ENCODE measurements around the gene ALOX12. TPM values are rescaled to one million over a fixed set of nuclear protein-coding genes. Genes with fewer than 3 reads are reported as not detected.

The ALOX12 gene
- total RNA-seq, 1 experiment from 2014 or later, result not detected

DNA sequence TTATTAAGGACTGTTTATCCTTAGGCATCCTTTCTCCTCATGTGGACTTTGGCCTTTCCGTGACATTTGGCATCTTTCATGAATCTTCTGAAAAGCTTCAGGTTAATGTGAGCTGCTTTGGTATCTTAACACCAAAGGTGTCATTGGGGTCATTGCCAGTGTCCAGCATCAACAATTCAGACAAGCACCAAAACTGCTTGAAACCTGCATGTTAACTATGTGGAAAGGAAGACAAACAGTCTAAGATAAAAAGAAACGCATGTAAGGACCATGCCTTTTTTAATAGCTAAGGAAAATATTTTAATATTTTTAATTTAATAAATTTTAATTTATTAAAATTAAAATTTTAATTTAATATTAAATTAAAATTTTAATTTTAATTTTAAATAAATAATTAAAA is 7.9 kb downstream of the ALOX12 start:
- no peaks in the 10 kb centered on the region for H3K9me2 ChIP-seq (ENCODE audit: insufficient read depth)
- no peaks in the 10 kb centered on the region for H3K9me3 ChIP-seq (ENCODE audit: control insufficient read depth in 1 of 2, insufficient read depth in 1 of 2, low read depth in 1 of 2, low read length in 2 of 2)
- ChIA-PET RAD21 (ENCODE audit: low non-redundant PET in 1 of 2, low total read pairs in 2 of 2, uncharacterized antibody in 2 of 2, unreplicated experiment in 2 of 2) (interaction anchor here (1.0 to 1.7 kb wide), 5 partner anchors 89 to 302 kb away, joined by 3 to 7 read pairs (median 3); no protein-coding TSS in a partner anchor), POLR2A (interaction anchor here (0.8 to 1.4 kb wide), 4 partner anchors 8 to 338 kb away, joined by 3 to 7 read pairs (median 4); partner anchors contain the start of gene ALOX12), CTCF (interaction anchor here (0.8 to 3.4 kb wide), 21 partner anchors 8 to 568 kb away, joined by 3 to 84 read pairs (median 5); partner anchors contain the start of genes ALOX12 and SLC16A13)
- H4K20me1 ChIP-seq (ENCODE audit: insufficient read depth), result peaks cover 4% of the 10 kb centered on the region; the same call in 1 of the 2 replicates
- H3K4me2 ChIP-seq (ENCODE audit: low read length), result no peak overlapping the region
- no peak overlapping the region for H3K4me3 ChIP-seq (replicated peaks in 1 of 2; ENCODE audit: low read depth in 1 of 2, low read length in 2 of 2)
- TF ChIP-seq EGR1 (IDR thresholded peaks at IDR 0.05; ENCODE audit: low read depth) (no peak), POLR2A (IDR thresholded peaks at IDR 0.05; ENCODE audit: borderline replicate concordance, extremely low read depth, insufficient read depth, insufficient read length) (no peak)
- peaks cover 4 to 14% of the 10 kb centered on the region in 2 experiments; a peak in 3 of 4 replicates for H3K36me3 ChIP-seq (ENCODE audit: control insufficient read depth in 1 of 2, insufficient read depth in 2 of 2, low read length in 2 of 2)
- intact Hi-C loops (cut with micrococcal nuclease), result loop anchor here (1.0 to 2.0 kb wide), 2 partner anchors 92 to 161 kb away; no protein-coding TSS in a partner anchor
- DNase-seq (ENCODE audit: low read depth, low spot score), result no peak
- H3K4me1 ChIP-seq (ENCODE audit: control insufficient read depth in 1 of 2, insufficient read depth in 2 of 2, low read length in 2 of 2), result no peaks in the 10 kb centered on the region
- BruUV-seq (replicated peaks), result no TSS peak
- no peak for ATAC-seq
- H3K9ac ChIP-seq (ENCODE audit: low read length), result no peak overlapping the region
- H3K79me2 ChIP-seq (ENCODE audit: insufficient read depth, low read length), result peaks cover 6% of the 10 kb centered on the region
- H3K27ac ChIP-seq (ENCODE audit: low read depth, low read length), result no peak overlapping the region
- H2AFZ ChIP-seq (ENCODE audit: low read depth, low read length, poor library complexity, severe bottlenecking), result no peak overlapping the region
- H3K27me3 ChIP-seq (ENCODE audit: insufficient read depth, low read length), result no peaks in the 10 kb centered on the region

DNA sequence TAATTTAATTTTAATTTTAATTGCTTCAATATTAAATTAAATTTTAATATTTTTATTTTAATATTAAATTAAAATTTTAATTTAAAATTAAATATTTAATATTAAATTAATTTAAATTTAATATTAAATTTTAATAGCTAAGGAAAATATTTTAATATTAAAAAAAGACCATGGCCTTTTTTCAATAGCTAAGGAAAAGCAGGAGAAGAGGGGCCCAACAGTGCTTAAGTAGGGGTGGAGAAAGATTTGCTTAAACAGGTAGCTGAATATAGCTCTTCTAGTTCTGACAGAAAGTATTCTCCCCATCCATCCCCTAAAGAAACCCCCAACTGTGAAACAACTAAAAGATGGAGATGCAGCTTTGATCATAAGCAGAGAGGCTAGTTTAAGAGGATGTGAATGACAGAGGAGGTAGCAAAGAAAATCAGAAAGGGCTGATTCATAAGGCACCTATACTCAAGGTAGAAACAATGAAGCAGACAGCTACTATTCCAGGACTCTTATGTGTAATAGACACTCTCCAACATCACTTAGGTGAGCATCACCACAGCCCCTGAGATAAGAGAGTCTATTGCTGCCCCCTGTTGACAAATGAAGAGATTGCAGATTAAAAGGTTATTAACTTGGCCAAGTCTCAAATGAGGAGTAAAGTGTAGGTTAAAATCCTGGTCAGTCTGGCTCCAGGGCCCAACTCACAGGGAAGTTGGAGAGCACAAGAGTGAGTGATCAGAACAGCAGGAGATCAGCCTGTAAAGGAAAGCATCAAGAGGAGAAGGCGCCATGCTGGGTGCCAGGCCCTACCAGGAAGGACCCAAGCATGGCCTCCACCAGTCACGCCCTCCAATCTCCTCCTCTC is 8.8 kb downstream of the ALOX12 start:
- H3K4me3 ChIP-seq (replicated peaks in 1 of 2; ENCODE audit: low read depth in 1 of 2, low read length in 2 of 2), result no peak overlapping the region
- no peaks in the 10 kb centered on the region for H3K9me2 ChIP-seq (ENCODE audit: insufficient read depth)
- H3K4me2 ChIP-seq (ENCODE audit: low read length), result no peak overlapping the region
- H3K79me2 ChIP-seq (ENCODE audit: insufficient read depth, low read length), result peaks cover 10% of the 10 kb centered on the region
- H2AFZ ChIP-seq (ENCODE audit: low read depth, low read length, poor library complexity, severe bottlenecking), result no peak overlapping the region
- H3K9ac ChIP-seq (ENCODE audit: low read length), result no peak overlapping the region
- ChIA-PET RAD21 (ENCODE audit: low non-redundant PET in 1 of 2, low total read pairs in 2 of 2, uncharacterized antibody in 2 of 2, unreplicated experiment in 2 of 2) (interaction anchor here (1.0 to 1.7 kb wide), 6 partner anchors 90 to 339 kb away, joined by 3 to 7 read pairs (median 4); no protein-coding TSS in a partner anchor), CTCF (interaction anchor here (0.6 to 3.4 kb wide), 32 partner anchors 9 to 569 kb away, joined by 3 to 84 read pairs (median 4); partner anchors contain the start of genes ALOX12, C17orf100, MED31 and SLC16A13), POLR2A (interaction anchor here (0.8 to 1.4 kb wide), 4 partner anchors 9 to 339 kb away, joined by 3 to 7 read pairs (median 4); partner anchors contain the start of gene ALOX12)
- TF ChIP-seq RAD21 (IDR thresholded peaks at IDR 0.05; ENCODE audit: low read depth) (peak; percentile 91), EZH2phosphoT487 (IDR thresholded peaks at IDR 0.05; ENCODE audit: borderline replicate concordance) (no peak), EGR1 (IDR thresholded peaks at IDR 0.05; ENCODE audit: low read depth) (no peak)
- TF ChIP-seq, protein P1, sequence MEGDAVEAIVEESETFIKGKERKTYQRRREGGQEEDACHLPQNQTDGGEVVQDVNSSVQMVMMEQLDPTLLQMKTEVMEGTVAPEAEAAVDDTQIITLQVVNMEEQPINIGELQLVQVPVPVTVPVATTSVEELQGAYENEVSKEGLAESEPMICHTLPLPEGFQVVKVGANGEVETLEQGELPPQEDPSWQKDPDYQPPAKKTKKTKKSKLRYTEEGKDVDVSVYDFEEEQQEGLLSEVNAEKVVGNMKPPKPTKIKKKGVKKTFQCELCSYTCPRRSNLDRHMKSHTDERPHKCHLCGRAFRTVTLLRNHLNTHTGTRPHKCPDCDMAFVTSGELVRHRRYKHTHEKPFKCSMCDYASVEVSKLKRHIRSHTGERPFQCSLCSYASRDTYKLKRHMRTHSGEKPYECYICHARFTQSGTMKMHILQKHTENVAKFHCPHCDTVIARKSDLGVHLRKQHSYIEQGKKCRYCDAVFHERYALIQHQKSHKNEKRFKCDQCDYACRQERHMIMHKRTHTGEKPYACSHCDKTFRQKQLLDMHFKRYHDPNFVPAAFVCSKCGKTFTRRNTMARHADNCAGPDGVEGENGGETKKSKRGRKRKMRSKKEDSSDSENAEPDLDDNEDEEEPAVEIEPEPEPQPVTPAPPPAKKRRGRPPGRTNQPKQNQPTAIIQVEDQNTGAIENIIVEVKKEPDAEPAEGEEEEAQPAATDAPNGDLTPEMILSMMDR (IDR thresholded peaks at IDR 0.05 in 2 of 3, conservative IDR thresholded peaks at IDR 0.05 in 1 of 3; ENCODE audit: borderline replicate concordance in 1 of 3, insufficient read depth in 1 of 3, low read depth in 2 of 3, low read length in 2 of 3), result peak; percentile 66 to 83 (median 82)
- peaks cover 4% of the 10 kb centered on the region; the same call in 1 of the 2 replicates for H4K20me1 ChIP-seq (ENCODE audit: insufficient read depth)
- no peak overlapping the region for H3K27ac ChIP-seq (ENCODE audit: low read depth, low read length)
- no TSS peak for BruUV-seq (replicated peaks)
- DNase-seq (ENCODE audit: low read depth, low spot score) (peak; percentile 56), ATAC-seq (peak; percentile 87)
- peaks cover 0 to 9% of the 10 kb centered on the region in 2 experiments; a peak in 2 of 4 replicates for H3K36me3 ChIP-seq (ENCODE audit: control insufficient read depth in 1 of 2, insufficient read depth in 2 of 2, low read length in 2 of 2)
- no peaks in the 10 kb centered on the region for H3K9me3 ChIP-seq (ENCODE audit: control insufficient read depth in 1 of 2, insufficient read depth in 1 of 2, low read depth in 1 of 2, low read length in 2 of 2)
- H3K27me3 ChIP-seq (ENCODE audit: insufficient read depth, low read length), result no peaks in the 10 kb centered on the region
- intact Hi-C loops (cut with micrococcal nuclease), result loop anchor here (1.0 to 2.0 kb wide), 2 partner anchors 93 to 162 kb away; no protein-coding TSS in a partner anchor
- H3K4me1 ChIP-seq (ENCODE audit: control insufficient read depth in 1 of 2, insufficient read depth in 2 of 2, low read length in 2 of 2), result no peaks in the 10 kb centered on the region

Measured in HCT116 (cell line).